WTC11 (cell line): ENCODE data around the gene WDR53.

ENCODE experiments used
- ETV6 ChIP-seq: sonication (generic); formaldehyde crosslinking; IDR thresholded peaks from 2 replicates; pipeline ENCODE4 v1.8.1; 2022; ENCODE audit warnings: mild to moderate bottlenecking, missing genetic modification reagents
- PRRX2 ChIP-seq: fragments of 250-450 bp; sonication (Bioruptor Pico); IDR thresholded peaks from 2 replicates; pipeline ENCODE4 v1.8.0; 2021; ENCODE audit warnings: mild to moderate bottlenecking
- RELA ChIP-seq: sonication (generic); formaldehyde crosslinking; IDR thresholded peaks from 2 replicates; pipeline ENCODE4 v1.8.1; 2022; ENCODE audit warnings: missing genetic modification reagents, mild to moderate bottlenecking, borderline replicate concordance
- TF ChIP-seq, protein P1 (sequence below): sonication (generic); formaldehyde crosslinking; IDR thresholded peaks from 2 replicates; pipeline ENCODE4 v1.8.1; 2023; ENCODE audit warnings: mild to moderate bottlenecking, missing genetic modification reagents
- TF ChIP-seq, protein P2 (sequence below): fragments of 200-600 bp; IDR thresholded peaks from 2 replicates; pipeline ENCODE4 v1.8.0; 2022; ENCODE audit warnings: antibody characterized with exemption
- TF ChIP-seq, protein P3 (sequence below): sonication (generic); formaldehyde crosslinking; IDR thresholded peaks from 2 replicates; pipeline ENCODE4 v1.8.1; 2022; ENCODE audit warnings: missing genetic modification reagents, borderline replicate concordance

DNA sequence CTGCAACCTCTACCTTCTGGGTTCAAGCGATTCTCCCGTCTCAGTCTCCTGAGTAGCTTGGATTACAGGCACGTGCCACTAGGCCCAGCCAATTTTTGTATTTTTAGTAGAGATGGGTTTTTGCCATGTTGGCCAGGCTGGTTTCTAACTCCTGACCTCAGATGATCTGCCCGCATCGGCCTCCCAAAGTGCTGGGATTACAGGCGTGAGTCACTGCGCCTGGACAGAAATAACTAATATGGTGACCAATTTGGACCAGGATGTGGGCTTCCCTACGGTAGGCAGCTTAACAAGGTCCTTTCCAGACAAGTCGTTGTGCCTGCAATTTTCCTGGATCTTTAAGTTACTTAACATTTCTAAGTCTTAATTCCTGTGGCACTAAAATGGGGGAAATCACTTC lies 14.8 kb downstream of the WDR53 start:
- TF ChIP-seq, protein P1, sequence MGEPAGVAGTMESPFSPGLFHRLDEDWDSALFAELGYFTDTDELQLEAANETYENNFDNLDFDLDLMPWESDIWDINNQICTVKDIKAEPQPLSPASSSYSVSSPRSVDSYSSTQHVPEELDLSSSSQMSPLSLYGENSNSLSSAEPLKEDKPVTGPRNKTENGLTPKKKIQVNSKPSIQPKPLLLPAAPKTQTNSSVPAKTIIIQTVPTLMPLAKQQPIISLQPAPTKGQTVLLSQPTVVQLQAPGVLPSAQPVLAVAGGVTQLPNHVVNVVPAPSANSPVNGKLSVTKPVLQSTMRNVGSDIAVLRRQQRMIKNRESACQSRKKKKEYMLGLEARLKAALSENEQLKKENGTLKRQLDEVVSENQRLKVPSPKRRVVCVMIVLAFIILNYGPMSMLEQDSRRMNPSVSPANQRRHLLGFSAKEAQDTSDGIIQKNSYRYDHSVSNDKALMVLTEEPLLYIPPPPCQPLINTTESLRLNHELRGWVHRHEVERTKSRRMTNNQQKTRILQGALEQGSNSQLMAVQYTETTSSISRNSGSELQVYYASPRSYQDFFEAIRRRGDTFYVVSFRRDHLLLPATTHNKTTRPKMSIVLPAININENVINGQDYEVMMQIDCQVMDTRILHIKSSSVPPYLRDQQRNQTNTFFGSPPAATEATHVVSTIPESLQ (CRISPR knock-in tag) = no peak
- TF ChIP-seq, protein P2, sequence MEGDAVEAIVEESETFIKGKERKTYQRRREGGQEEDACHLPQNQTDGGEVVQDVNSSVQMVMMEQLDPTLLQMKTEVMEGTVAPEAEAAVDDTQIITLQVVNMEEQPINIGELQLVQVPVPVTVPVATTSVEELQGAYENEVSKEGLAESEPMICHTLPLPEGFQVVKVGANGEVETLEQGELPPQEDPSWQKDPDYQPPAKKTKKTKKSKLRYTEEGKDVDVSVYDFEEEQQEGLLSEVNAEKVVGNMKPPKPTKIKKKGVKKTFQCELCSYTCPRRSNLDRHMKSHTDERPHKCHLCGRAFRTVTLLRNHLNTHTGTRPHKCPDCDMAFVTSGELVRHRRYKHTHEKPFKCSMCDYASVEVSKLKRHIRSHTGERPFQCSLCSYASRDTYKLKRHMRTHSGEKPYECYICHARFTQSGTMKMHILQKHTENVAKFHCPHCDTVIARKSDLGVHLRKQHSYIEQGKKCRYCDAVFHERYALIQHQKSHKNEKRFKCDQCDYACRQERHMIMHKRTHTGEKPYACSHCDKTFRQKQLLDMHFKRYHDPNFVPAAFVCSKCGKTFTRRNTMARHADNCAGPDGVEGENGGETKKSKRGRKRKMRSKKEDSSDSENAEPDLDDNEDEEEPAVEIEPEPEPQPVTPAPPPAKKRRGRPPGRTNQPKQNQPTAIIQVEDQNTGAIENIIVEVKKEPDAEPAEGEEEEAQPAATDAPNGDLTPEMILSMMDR = no peak
- TF ChIP-seq PRRX2 (CRISPR knock-in tag) = no peak
- no peak for TF ChIP-seq ETV6 (CRISPR knock-in tag)
- TF ChIP-seq RELA (CRISPR knock-in tag) = no peak
- TF ChIP-seq, protein P3, sequence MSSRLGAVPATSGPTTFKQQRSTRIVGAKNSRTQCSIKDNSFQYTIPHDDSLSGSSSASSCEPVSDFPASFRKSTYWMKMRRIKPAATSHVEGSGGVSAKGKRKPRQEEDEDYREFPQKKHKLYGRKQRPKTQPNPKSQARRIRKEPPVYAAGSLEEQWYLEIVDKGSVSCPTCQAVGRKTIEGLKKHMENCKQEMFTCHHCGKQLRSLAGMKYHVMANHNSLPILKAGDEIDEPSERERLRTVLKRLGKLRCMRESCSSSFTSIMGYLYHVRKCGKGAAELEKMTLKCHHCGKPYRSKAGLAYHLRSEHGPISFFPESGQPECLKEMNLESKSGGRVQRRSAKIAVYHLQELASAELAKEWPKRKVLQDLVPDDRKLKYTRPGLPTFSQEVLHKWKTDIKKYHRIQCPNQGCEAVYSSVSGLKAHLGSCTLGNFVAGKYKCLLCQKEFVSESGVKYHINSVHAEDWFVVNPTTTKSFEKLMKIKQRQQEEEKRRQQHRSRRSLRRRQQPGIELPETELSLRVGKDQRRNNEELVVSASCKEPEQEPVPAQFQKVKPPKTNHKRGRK (CRISPR knock-in tag) = no peak
